H1 (cell line): ENCODE results near the gene DKK3. TPM values are rescaled to one million over a fixed set of nuclear protein-coding genes. Genes with fewer than 3 reads are reported as not detected.

Source experiments
- CTCF ChIA-PET: fragments of 300-600 bp; sonication (Branson Sonifier 250); formaldehyde crosslinking; loops from one replicate; lab custom pipeline; 2021; ENCODE audit not compliant: partially characterized antibody; lab: Charles Lee
- POLR2A ChIA-PET: fragments of 300-600 bp; sonication (Branson Sonifier 250); formaldehyde crosslinking; loops from one replicate; lab custom pipeline; 2021; ENCODE audit warnings: inconsistent platforms; ENCODE audit not compliant: partially characterized antibody; lab: Charles Lee
- DNase-seq, 2 experiments: peaks; one replicate each; pipeline versions ENCODE4 v3.0.0 to v3.0.0-alpha.2; 2010 to 2022; ENCODE audit warnings: low spot score in 2 of 2, low read depth in 1 of 2, mixed read lengths in 1 of 2
- FAIRE-seq: peaks from 2 replicates; lab custom pipeline; 2011; peaks lifted over from hg19 to GRCh38; lab: Jason Lieb, UNC
- H2AFZ ChIP-seq: 2 replicates; pipeline ENCODE4 v1.8.1; 2012; ENCODE audit warnings: low read length, inconsistent platforms
- H2AK5ac ChIP-seq: 2 replicates; pipeline ENCODE4 v1.6.1; 2013; ENCODE audit warnings: low read depth, low read length
- H2BK120ac ChIP-seq: replicated peaks from 2 replicates; pipeline ENCODE3; 2013; ENCODE audit warnings: low read depth, low read length, inconsistent platforms
- H2BK12ac ChIP-seq: 2 replicates; pipeline ENCODE4 v1.6.1; 2013; ENCODE audit warnings: low read depth, low read length
- H2BK15ac ChIP-seq: 2 replicates; pipeline ENCODE4 v1.6.1; 2013; ENCODE audit warnings: low read length
- H2BK20ac ChIP-seq: 2 replicates; pipeline ENCODE4 v1.6.1; 2013; ENCODE audit warnings: low read length
- H2BK5ac ChIP-seq: 2 replicates; pipeline ENCODE4 v1.6.1; 2013; ENCODE audit warnings: low read depth, low read length
- H3K14ac ChIP-seq: 2 replicates; pipeline ENCODE4 v1.6.1; 2013; ENCODE audit warnings: inconsistent platforms; ENCODE audit not compliant: insufficient read length
- H3K18ac ChIP-seq: 2 replicates; pipeline ENCODE4 v1.6.1; 2013; ENCODE audit warnings: low read length; ENCODE audit errors: extremely low read depth
- H3K23ac ChIP-seq: 2 replicates; pipeline ENCODE4 v1.6.1; 2013; ENCODE audit warnings: inconsistent platforms; ENCODE audit not compliant: insufficient read length
- H3K23me2 ChIP-seq: 2 replicates; pipeline ENCODE4 v1.6.1; 2013; ENCODE audit warnings: low read depth, low read length
- H3K27ac ChIP-seq: 2 replicates; pipeline ENCODE4 v1.6.1; 2011; ENCODE audit warnings: low read depth, low read length, inconsistent platforms
- H3K27me3 ChIP-seq, 4 experiments: replicated peaks in 1 of 4; 1 replicate in 1 of 4; 2 replicates in 3 of 4; pipeline versions ENCODE4 v1.6.1 to v1.8.1; 2011 to 2013; ENCODE audit warnings: low read length in 3 of 4, mild to moderate bottlenecking in 3 of 4, inconsistent platforms in 2 of 4, mixed read lengths in 2 of 4, moderate library complexity in 1 of 4; ENCODE audit not compliant: control insufficient read depth in 3 of 4, insufficient read depth in 3 of 4; ENCODE audit errors: extremely low read depth in 1 of 4
- H3K36me3 ChIP-seq, 4 experiments: 2 replicates each; pipeline versions ENCODE4 v1.6.1 to v1.8.1; 2011 to 2013; ENCODE audit warnings: mild to moderate bottlenecking in 4 of 4, low read length in 3 of 4, moderate library complexity in 2 of 4, control low read depth in 1 of 4, inconsistent platforms in 1 of 4; ENCODE audit not compliant: insufficient read depth in 4 of 4, control insufficient read depth in 2 of 4
- H3K4ac ChIP-seq: replicated peaks from 2 replicates; pipeline ENCODE3; 2013; ENCODE audit warnings: low read length, low read depth, mixed read lengths, inconsistent platforms; ENCODE audit not compliant: insufficient read length
- H3K4me1 ChIP-seq, 4 experiments: replicated peaks in 1 of 4; 1 replicate in 1 of 4; 2 replicates in 3 of 4; pipeline versions ENCODE4 v1.6.1 to v1.8.1; 2011 to 2013; ENCODE audit warnings: low read length in 3 of 4, inconsistent platforms in 2 of 4, mixed read lengths in 1 of 4; ENCODE audit not compliant: insufficient read depth in 4 of 4, control insufficient read depth in 3 of 4
- H3K4me2 ChIP-seq, 2 experiments: 2 replicates each; pipeline versions ENCODE4 v1.6.1 to v1.8.1; 2011 to 2013; ENCODE audit warnings: low read depth in 2 of 2, low read length in 2 of 2, control low read depth in 1 of 2, inconsistent platforms in 1 of 2, mild to moderate bottlenecking in 1 of 2; ENCODE audit not compliant: insufficient read depth in 1 of 2
- H3K4me3 ChIP-seq, 4 experiments: fragments of 200-600, 300-600 bp in 1 of 4; sonication (generic), shearing (Covaris generic), sonication (Bioruptor Twin) in 1 of 4; 2 replicates each; pipeline versions ENCODE4 v1.5.1 to v1.8.1; 2011 to 2016; ENCODE audit warnings: low read length in 4 of 4, low read depth in 3 of 4, control low read depth in 2 of 4, inconsistent platforms in 2 of 4, mild to moderate bottlenecking in 2 of 4, mixed read lengths in 1 of 4, moderate library complexity in 1 of 4; ENCODE audit not compliant: insufficient read depth in 2 of 4; ENCODE audit errors: extremely low read depth in 1 of 4
- H3K56ac ChIP-seq: replicated peaks from 2 replicates; pipeline ENCODE3; 2013; ENCODE audit warnings: low read depth, mild to moderate bottlenecking, mixed read lengths, low read length, inconsistent platforms; ENCODE audit not compliant: insufficient read length
- H3K79me1 ChIP-seq: 2 replicates; pipeline ENCODE4 v1.6.1; 2013; ENCODE audit warnings: low read depth, low read length, control low read depth
- H3K79me2 ChIP-seq, 2 experiments: 2 replicates each; pipeline versions ENCODE4 v1.6.1 to v1.8.1; 2012 to 2013; ENCODE audit warnings: low read length in 2 of 2, mild to moderate bottlenecking in 2 of 2, inconsistent platforms in 1 of 2; ENCODE audit not compliant: insufficient read depth in 2 of 2, control insufficient read depth in 1 of 2
- H3K9ac ChIP-seq, 4 experiments: replicated peaks in 1 of 4; 1 replicate in 1 of 4; 2 replicates in 3 of 4; pipeline versions ENCODE4 v1.6.1 to v1.8.1; 2011 to 2013; ENCODE audit warnings: low read depth in 3 of 4, low read length in 3 of 4, control low read depth in 2 of 4, mild to moderate bottlenecking in 2 of 4, moderate library complexity in 2 of 4, inconsistent platforms in 1 of 4; ENCODE audit errors: extremely low read depth in 1 of 4
- H3K9me3 ChIP-seq, 2 experiments: 2 replicates each; pipeline versions ENCODE4 v1.6.1 to v1.8.1; 2012 to 2013; ENCODE audit warnings: mild to moderate bottlenecking in 2 of 2, moderate library complexity in 2 of 2, control low read depth in 1 of 2, inconsistent platforms in 1 of 2, low read depth in 1 of 2, low read length in 1 of 2, mixed read lengths in 1 of 2; ENCODE audit not compliant: insufficient read depth in 2 of 2
- H4K20me1 ChIP-seq, 2 experiments: replicated peaks in 1 of 2; 2 replicates each; pipeline versions ENCODE3 to v1.8.1; 2011 to 2013; ENCODE audit warnings: inconsistent platforms in 2 of 2, low read length in 2 of 2, mild to moderate bottlenecking in 1 of 2; ENCODE audit not compliant: insufficient read depth in 2 of 2, control insufficient read depth in 1 of 2
- H4K5ac ChIP-seq: 2 replicates; pipeline ENCODE4 v1.6.1; 2013; ENCODE audit warnings: low read length, low read depth, mixed read lengths, inconsistent platforms; ENCODE audit not compliant: insufficient read length
- H4K8ac ChIP-seq: 2 replicates; pipeline ENCODE4 v1.8.0; 2013; ENCODE audit warnings: mild to moderate bottlenecking, moderate library complexity, low read length, inconsistent platforms; ENCODE audit not compliant: insufficient read depth; ENCODE audit errors: extremely low read depth
- H4K91ac ChIP-seq: replicated peaks from 2 replicates; pipeline ENCODE3; 2013; ENCODE audit warnings: low read length, mixed read lengths, inconsistent platforms; ENCODE audit not compliant: insufficient read length
- ASH2L ChIP-seq: fragments of 200-600, 300-600 bp; sonication (generic); IDR thresholded peaks from one replicate; pipeline ENCODE4 v1.7.1; 2017; ENCODE audit warnings: low read length
- CEBPB ChIP-seq: IDR thresholded peaks from 2 replicates; pipeline ENCODE4 v1.6.1; 2012; ENCODE audit warnings: low read depth, low read length
- FOSL1 ChIP-seq: IDR thresholded peaks from 2 replicates; pipeline ENCODE4 v1.6.1; 2011; ENCODE audit warnings: mild to moderate bottlenecking, low read depth, low read length, moderate library complexity; ENCODE audit not compliant: insufficient read depth
- JUN ChIP-seq: IDR thresholded peaks from 2 replicates; pipeline ENCODE4 v1.6.1; 2011; ENCODE audit warnings: low read depth, mild to moderate bottlenecking, improper control_type of control experiment, low read length
- KDM1A ChIP-seq: fragments of 200-600, 300-600 bp; sonication (generic); IDR thresholded peaks from 2 replicates; pipeline ENCODE4 v1.7.1; 2016; ENCODE audit warnings: mild to moderate bottlenecking, low read length, borderline replicate concordance
- MAX ChIP-seq: IDR thresholded peaks from 2 replicates; pipeline ENCODE4 v1.6.1; 2012; ENCODE audit warnings: inconsistent platforms
- NRF1 ChIP-seq: IDR thresholded peaks from 2 replicates; pipeline ENCODE4 v1.6.1; 2011; ENCODE audit warnings: mild to moderate bottlenecking, low read depth, low read length, improper control_type of control experiment
- RAD21 ChIP-seq, 2 experiments: IDR thresholded peaks in 1 of 2; conservative IDR thresholded peaks in 1 of 2; 2 replicates each; pipeline ENCODE4 v1.6.1; 2011; ENCODE audit warnings: low read depth in 2 of 2, low read length in 2 of 2, improper control_type of control experiment in 1 of 2, inconsistent platforms in 1 of 2, mild to moderate bottlenecking in 1 of 2, moderate library complexity in 1 of 2
- RNF2 ChIP-seq: fragments of 200-900, 300-1000 bp; sonication (generic); IDR thresholded peaks from 2 replicates; pipeline ENCODE4 v1.7.1; 2016; ENCODE audit warnings: borderline replicate concordance, low read depth, mild to moderate bottlenecking, antibody characterized with exemption, low read length; ENCODE audit not compliant: poor library complexity, severe bottlenecking; ENCODE audit errors: missing control alignments
- SUZ12 ChIP-seq: fragments of 200-600 bp; sonication (generic); IDR thresholded peaks from 2 replicates; pipeline ENCODE4 v1.6.1; 2012; ENCODE audit warnings: mild to moderate bottlenecking, inconsistent platforms, low read length, moderate library complexity, mixed read lengths
- TAF7 ChIP-seq: optimal IDR thresholded peaks from 2 replicates; pipeline ENCODE3; 2011; ENCODE audit warnings: low read depth, mild to moderate bottlenecking, inconsistent platforms, low read length, moderate library complexity, borderline replicate concordance
- TCF12 ChIP-seq: IDR thresholded peaks from 2 replicates; pipeline ENCODE4 v1.6.1; 2011; ENCODE audit warnings: low read depth, mild to moderate bottlenecking, low read length
- TEAD4 ChIP-seq: IDR thresholded peaks from 2 replicates; pipeline ENCODE4 v1.6.1; 2012; ENCODE audit warnings: low read depth, low read length, inconsistent platforms, mixed read lengths
- YY1 ChIP-seq: IDR thresholded peaks from 2 replicates; pipeline ENCODE4 v1.6.1; 2011; ENCODE audit warnings: low read depth, mild to moderate bottlenecking, low read length
- WGBS, 2 experiments: shearing (Covaris generic) in 1 of 2; methylation state at CpG; one replicate each; pipeline versions ENCODE4 v1.1.6 to v1.1.7; 2013 to 2015; ENCODE audit warnings: low lambda C conversion rate in 2 of 2, mixed read lengths in 2 of 2, inconsistent platforms in 1 of 2, low coverage in 1 of 2, missing lambda C conversion rate in 1 of 2; ENCODE audit not compliant: insufficient replicate concordance in 2 of 2, insufficient coverage in 1 of 2, insufficient read length in 1 of 2; ENCODE audit errors: extremely low coverage in 1 of 2, missing lambda C conversion rate in 1 of 2; 5-methylcytosine and 5-hydroxymethylcytosine counted together
- polyA plus RNA-seq, 7 experiments: library from polyadenylated mRNA; depleted of rRNA in 3 of 7; stranded (reverse) in 5 of 7; unstranded in 2 of 7; fragments of >200 nt in 5 of 7; fragments of 200-250 nt in 2 of 7; gene quantifications; 1 replicate in 5 of 7; 2 replicates in 1 of 7; 4 replicates in 1 of 7; pipeline versions ENCODE4 v1.2.1 to v1.2.3, GENCODE V29; 2011 to 2013; ENCODE audit warnings: missing spikeins in 2 of 7, mixed read lengths in 2 of 7
- total RNA-seq: library from RNA; stranded (reverse); fragmentation: NEBNext Ultra II Directional; extraction: Animal tissue kit (Norgen Biotek cat#: 25700); gene quantifications from 2 replicates; pipeline ENCODE4 v1.2.1, GENCODE V29; 2021

The DKK3 gene
- total and polyA plus RNA-seq, 2 of the 8 experiments (the other 6 are each of a cell fraction or from before 2014, with no cell fraction given): 30.0 to 40.1 TPM

GRCh38 chr11:12005061-12005460 lies 3.4 kb downstream of the DKK3 start:
- peaks cover 3 to 11% (median 10%) of the 10 kb centered on the region in 4 experiments; a peak in 6 of 8 replicates for H3K36me3 ChIP-seq
- H3K23me2 ChIP-seq: peaks cover 12% of the 10 kb centered on the region; the same call in 1 of the 2 replicates
- H4K91ac ChIP-seq: no peak overlapping the region
- peaks cover 0 to 16% (median 5%) of the 10 kb centered on the region in 4 experiments; a peak in 6 of 7 replicates for H3K4me1 ChIP-seq
- DNase-seq: no peak
- H2BK15ac ChIP-seq: no peak overlapping the region
- H3K14ac ChIP-seq: no peak overlapping the region
- FAIRE-seq: no peak
- no peak overlapping the region for H3K9ac ChIP-seq
- H2BK120ac ChIP-seq: no peak overlapping the region
- no peak overlapping the region for H3K56ac ChIP-seq
- H3K27me3 ChIP-seq: peaks cover 0 to 13% (median 10%) of the 10 kb centered on the region in 4 experiments; a peak in 4 of 7 replicates
- H3K18ac ChIP-seq: no peak overlapping the region
- no peak overlapping the region for H3K4me3 ChIP-seq
- H4K20me1 ChIP-seq: peaks cover 2 to 13% of the 10 kb centered on the region in 2 experiments
- H3K27ac ChIP-seq: no peak overlapping the region
- POLR2A ChIA-PET: no interaction called here
- 86% methylated on average over 4 of the region's 4 CpGs; no CpG with 5 or more reads in 1 of the 2 experiments for WGBS, 2 experiments
- no peak overlapping the region for H2AFZ ChIP-seq
- H3K79me1 ChIP-seq: no peaks in the 10 kb centered on the region
- H3K79me2 ChIP-seq: no peaks in the 10 kb centered on the region
- H3K4ac ChIP-seq: no peak overlapping the region
- H4K5ac ChIP-seq: no peak overlapping the region
- H3K4me2 ChIP-seq: no peak overlapping the region
- H3K9me3 ChIP-seq: no peaks in the 10 kb centered on the region
- H2AK5ac ChIP-seq: no peak overlapping the region
- H3K23ac ChIP-seq: no peak overlapping the region
- H4K8ac ChIP-seq: no peak overlapping the region
- H2BK20ac ChIP-seq: no peak overlapping the region
- CTCF ChIA-PET: interaction anchor here (0.6 to 2.4 kb wide), 11 partner anchors 11 to 276 kb away, joined by 3 to 11 read pairs (median 3); no protein-coding TSS in a partner anchor
- no peak overlapping the region for H2BK12ac ChIP-seq
- no peak overlapping the region for H2BK5ac ChIP-seq
- no peak for TF ChIP-seq JUN
- no peak for TF ChIP-seq CEBPB
- no peak for TF ChIP-seq TCF12
- TF ChIP-seq SUZ12: no peak
- TF ChIP-seq RAD21 (IDR thresholded peaks at IDR 0.05 in 1 of 2, conservative IDR thresholded peaks at IDR 0.05 in 1 of 2; ENCODE audit: low read depth in 2 of 2, low read length in 2 of 2): no peak
- no peak for TF ChIP-seq TAF7
- no peak for TF ChIP-seq RNF2
- no peak for TF ChIP-seq FOSL1
- no peak for TF ChIP-seq ASH2L
- TF ChIP-seq TEAD4: no peak
- TF ChIP-seq MAX: no peak
- TF ChIP-seq NRF1: no peak
- no peak for TF ChIP-seq KDM1A
- TF ChIP-seq YY1: no peak
